Neuronal stem cell (in vitro differentiated cells): ENCODE results near the gene FIGLA.
"Not testable (repeated sequence)": the region's sequence is repeated elsewhere in the genome, so short reads cannot be mapped to it uniquely, and the experiment has no call there.

Source experiments
- DNase-seq: peaks from one replicate; pipeline ENCODE4 v3.0.0-alpha.2; 2013; ENCODE audit warnings: low spot score
- H2AFZ ChIP-seq: one replicate; pipeline ENCODE4 v1.6.1; 2013; ENCODE audit warnings: mild to moderate bottlenecking, low read length, inconsistent platforms
- H2AK5ac ChIP-seq: 2 replicates; pipeline ENCODE4 v1.6.1; 2013; ENCODE audit warnings: low read depth, mild to moderate bottlenecking, inconsistent platforms, low read length, moderate library complexity, mixed read lengths
- H2BK120ac ChIP-seq: 2 replicates; pipeline ENCODE4 v1.6.1; 2013; ENCODE audit warnings: low read depth, mild to moderate bottlenecking, inconsistent platforms, low read length, moderate library complexity, mixed read lengths
- H2BK12ac ChIP-seq: one replicate; pipeline ENCODE4 v1.6.1; 2013; ENCODE audit warnings: low read length, inconsistent platforms
- H2BK15ac ChIP-seq: 2 replicates; pipeline ENCODE4 v1.6.1; 2013; ENCODE audit warnings: mild to moderate bottlenecking, low read length, inconsistent platforms, mixed read lengths
- H2BK5ac ChIP-seq: one replicate; pipeline ENCODE4 v1.6.1; 2013; ENCODE audit warnings: inconsistent platforms, mild to moderate bottlenecking, low read length, moderate library complexity
- H3K14ac ChIP-seq: one replicate; pipeline ENCODE4 v1.6.1; 2013; ENCODE audit warnings: low read length, inconsistent platforms
- H3K18ac ChIP-seq: 2 replicates; pipeline ENCODE4 v1.6.1; 2013; ENCODE audit warnings: low read length, inconsistent platforms
- H3K23ac ChIP-seq: 2 replicates; pipeline ENCODE4 v1.6.1; 2013; ENCODE audit warnings: low read depth, mild to moderate bottlenecking, mixed read lengths, low read length, inconsistent platforms; ENCODE audit not compliant: poor library complexity
- H3K27ac ChIP-seq: replicated peaks from 3 replicates; pipeline ENCODE4 v1.5.1; 2013; ENCODE audit warnings: low read length, inconsistent platforms
- H3K27me3 ChIP-seq, 3 experiments: 2 replicates each; pipeline ENCODE4 v1.6.1; 2013; ENCODE audit warnings: low read length in 3 of 3, mild to moderate bottlenecking in 2 of 3, inconsistent platforms in 1 of 3, low read depth in 1 of 3, mixed read lengths in 1 of 3, moderate library complexity in 1 of 3; ENCODE audit not compliant: control insufficient read depth in 3 of 3, insufficient read depth in 3 of 3
- H3K36me3 ChIP-seq, 2 donors: replicated peaks in 1 of 2; 2 replicates each; pipeline ENCODE4 v1.6.1; 2013; ENCODE audit warnings: low read length in 2 of 2; ENCODE audit not compliant: control insufficient read depth in 2 of 2, insufficient read depth in 2 of 2
- H3K4ac ChIP-seq: 2 replicates; pipeline ENCODE4 v1.6.1; 2013; ENCODE audit warnings: inconsistent platforms, mild to moderate bottlenecking, low read length, moderate library complexity
- H3K4me1 ChIP-seq, 2 donors: 1 replicate in 1 of 2; 2 replicates in 1 of 2; pipeline ENCODE4 v1.6.1; 2013; ENCODE audit warnings: low read length in 2 of 2, low read depth in 1 of 2; ENCODE audit not compliant: control insufficient read depth in 2 of 2, insufficient read depth in 1 of 2
- H3K4me2 ChIP-seq: one replicate; pipeline ENCODE4 v1.6.1; 2013; ENCODE audit warnings: mild to moderate bottlenecking, low read length, inconsistent platforms; ENCODE audit not compliant: insufficient read depth, poor library complexity, severe bottlenecking
- H3K4me3 ChIP-seq, 2 donors: 2 replicates each; pipeline ENCODE4 v1.5.1; 2013; ENCODE audit warnings: low read length in 2 of 2, mild to moderate bottlenecking in 2 of 2, inconsistent platforms in 1 of 2, moderate library complexity in 1 of 2
- H3K79me1 ChIP-seq: one replicate; pipeline ENCODE4 v1.6.1; 2013; ENCODE audit warnings: low read depth, mild to moderate bottlenecking, inconsistent platforms, low read length, moderate library complexity
- H3K9ac ChIP-seq: one replicate; pipeline ENCODE4 v1.6.1; 2013; ENCODE audit warnings: mild to moderate bottlenecking, low read depth, low read length, inconsistent platforms; ENCODE audit not compliant: poor library complexity
- H3K9me3 ChIP-seq, 2 donors: replicated peaks in 1 of 2; 2 replicates each; pipeline versions ENCODE3 to v1.6.1; 2013; ENCODE audit warnings: low read length in 2 of 2, mild to moderate bottlenecking in 2 of 2, inconsistent platforms in 1 of 2, low read depth in 1 of 2, mixed read lengths in 1 of 2, moderate library complexity in 1 of 2; ENCODE audit not compliant: control insufficient read depth in 2 of 2, insufficient read depth in 1 of 2
- H4K8ac ChIP-seq: one replicate; pipeline ENCODE4 v1.6.1; 2013; ENCODE audit warnings: low read depth, mild to moderate bottlenecking, inconsistent platforms, low read length, moderate library complexity
- H4K91ac ChIP-seq: one replicate; pipeline ENCODE4 v1.6.1; 2013; ENCODE audit warnings: low read length, low read depth, mild to moderate bottlenecking, inconsistent platforms; ENCODE audit not compliant: poor library complexity
- WGBS, 2 donors: extraction: QIAGEN DNeasy Blood & Tissue Kit; methylation state at CpG; one replicate each; pipeline ENCODE4 v1.1.7; 2013; ENCODE audit warnings: missing lambda C conversion rate in 2 of 2, mixed read lengths in 1 of 2; ENCODE audit not compliant: insufficient read length in 2 of 2, insufficient replicate concordance in 1 of 2; ENCODE audit errors: extremely low coverage in 2 of 2; 5-methylcytosine and 5-hydroxymethylcytosine counted together

Gene FIGLA

DNA sequence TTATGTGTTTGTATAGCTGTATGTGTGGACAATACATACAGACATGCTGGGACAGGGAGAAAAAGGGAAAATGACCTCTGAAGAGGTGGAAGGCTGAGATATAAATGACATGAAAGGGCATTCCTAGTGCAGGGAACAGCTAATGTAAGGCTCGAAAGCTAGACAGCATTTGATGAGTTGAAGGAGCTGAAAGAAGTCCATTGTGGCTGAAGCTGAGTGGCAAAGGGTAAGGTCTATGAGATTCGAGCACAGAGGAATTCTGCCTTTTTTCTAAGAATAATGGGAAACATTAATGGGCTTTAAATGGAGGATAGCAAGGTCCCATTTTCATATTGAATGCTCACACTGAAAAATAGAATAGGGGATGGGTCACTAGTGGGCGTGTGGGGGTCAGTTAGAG, 46.0 kb downstream of the FIGLA start:
- H3K9ac ChIP-seq: no peak overlapping the region
- H4K91ac ChIP-seq: no peak overlapping the region
- H2AK5ac ChIP-seq: no peak overlapping the region
- H3K27me3 ChIP-seq: no peaks in the 10 kb centered on the region
- no peak for DNase-seq
- H2BK5ac ChIP-seq: no peak overlapping the region
- H3K79me1 ChIP-seq: peaks cover 3% of the 10 kb centered on the region
- H3K4me1 ChIP-seq: peaks cover 21 to 35% of the 10 kb centered on the region in 2 donors
- H3K14ac ChIP-seq: no peak overlapping the region
- H3K4me3 ChIP-seq: no peak overlapping the region
- no peak overlapping the region for H3K27ac ChIP-seq
- no peak overlapping the region for H3K4me2 ChIP-seq
- peaks cover 0 to 7% of the 10 kb centered on the region in 2 donors for H3K36me3 ChIP-seq
- no CpG with 5 or more reads among the region's 3 CpGs for WGBS, 2 donors
- no peak overlapping the region for H4K8ac ChIP-seq
- H3K23ac ChIP-seq: no peak overlapping the region
- peaks cover 3 to 10% of the 10 kb centered on the region in 2 donors for H3K9me3 ChIP-seq
- no peak overlapping the region for H2AFZ ChIP-seq
- no peak overlapping the region for H2BK12ac ChIP-seq
- no peak overlapping the region for H3K18ac ChIP-seq
- no peak overlapping the region for H2BK15ac ChIP-seq
- no peak overlapping the region for H3K4ac ChIP-seq
- no peak overlapping the region for H2BK120ac ChIP-seq

DNA sequence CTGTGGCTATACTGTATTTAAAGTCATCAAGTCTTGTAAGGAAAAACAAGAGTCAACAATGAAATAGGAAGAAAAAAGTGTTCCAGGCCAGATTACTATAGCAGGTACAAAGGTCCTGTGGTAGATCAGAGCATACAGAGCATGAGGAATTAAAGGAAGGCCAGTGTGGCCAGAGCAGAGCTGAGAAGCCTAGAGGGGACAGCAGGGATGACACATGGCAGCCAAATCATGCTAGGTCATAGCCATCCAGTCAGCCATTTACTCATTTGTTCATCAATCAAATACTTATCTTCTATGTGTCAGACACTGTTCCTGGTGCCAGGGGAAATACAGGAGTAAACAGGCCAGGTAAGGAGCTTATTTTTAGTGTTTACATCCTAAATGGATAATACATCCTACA, 46.8 kb downstream of the FIGLA start:
- no peak overlapping the region for H2BK120ac ChIP-seq
- H2AFZ ChIP-seq: no peak overlapping the region
- no peak overlapping the region for H4K91ac ChIP-seq
- no peak overlapping the region for H2BK5ac ChIP-seq
- H2BK15ac ChIP-seq: no peak overlapping the region
- no peak overlapping the region for H4K8ac ChIP-seq
- H3K27me3 ChIP-seq: no peaks in the 10 kb centered on the region
- peaks cover 21 to 35% of the 10 kb centered on the region in 2 donors for H3K4me1 ChIP-seq
- H3K4me2 ChIP-seq: no peak overlapping the region
- H3K79me1 ChIP-seq: peaks cover 3% of the 10 kb centered on the region
- H3K4ac ChIP-seq: no peak overlapping the region
- H3K9ac ChIP-seq: no peak overlapping the region
- H2AK5ac ChIP-seq: no peak overlapping the region
- H3K18ac ChIP-seq: no peak overlapping the region
- no peak overlapping the region for H3K23ac ChIP-seq
- H3K4me3 ChIP-seq: no peak overlapping the region
- H3K27ac ChIP-seq: no peak overlapping the region
- peaks cover 0 to 7% of the 10 kb centered on the region in 2 donors for H3K36me3 ChIP-seq
- DNase-seq: no peak
- no peak overlapping the region for H2BK12ac ChIP-seq
- H3K9me3 ChIP-seq: peaks cover 3 to 10% of the 10 kb centered on the region in 2 donors
- no peak overlapping the region for H3K14ac ChIP-seq

DNA sequence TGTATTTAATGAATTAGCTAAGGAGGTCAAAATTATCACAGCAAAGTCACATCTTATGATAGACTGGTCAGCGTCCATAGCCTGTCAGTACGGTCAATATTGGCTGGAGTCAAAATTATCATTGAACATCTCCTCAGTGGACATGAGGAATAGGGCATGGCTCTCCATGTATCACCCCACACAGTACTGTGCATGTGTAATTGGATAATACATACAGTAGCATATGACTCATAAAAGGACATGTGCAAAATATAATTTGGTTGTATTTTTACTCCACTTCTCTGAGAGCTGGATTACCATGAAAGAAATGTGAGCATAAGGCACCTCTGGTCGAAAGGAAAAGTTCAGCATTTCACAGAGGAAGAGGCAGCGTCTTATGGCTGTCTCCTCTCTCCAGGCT, 47.4 kb downstream of the FIGLA start:
- Histone ChIP-seq H3K9me3 (peaks cover 3 to 10% of the 10 kb centered on the region in 2 donors), H2BK120ac (no peak overlapping the region), H3K4me2 (no peak overlapping the region), H3K27ac (no peak overlapping the region), H2AK5ac (no peak overlapping the region), H4K91ac (no peak overlapping the region), H3K9ac (no peak overlapping the region), H3K4ac (no peak overlapping the region), H3K79me1 (peaks cover 3% of the 10 kb centered on the region), H4K8ac (no peak overlapping the region), H2AFZ (no peak overlapping the region), H3K27me3 (no peaks in the 10 kb centered on the region), H2BK5ac (no peak overlapping the region), H2BK15ac (no peak overlapping the region), H3K14ac (no peak overlapping the region), H3K23ac (no peak overlapping the region), H3K4me1 (peaks cover 22 to 35% of the 10 kb centered on the region in 2 donors), H3K4me3 (no peak overlapping the region), H3K18ac (no peak overlapping the region), H2BK12ac (no peak overlapping the region), H3K36me3 (peaks cover 0 to 7% of the 10 kb centered on the region in 2 donors)
- DNase-seq: no peak
- no CpG with 5 or more reads among the region's 4 CpGs for whole genome bisulfite sequencing, 2 donors

DNA sequence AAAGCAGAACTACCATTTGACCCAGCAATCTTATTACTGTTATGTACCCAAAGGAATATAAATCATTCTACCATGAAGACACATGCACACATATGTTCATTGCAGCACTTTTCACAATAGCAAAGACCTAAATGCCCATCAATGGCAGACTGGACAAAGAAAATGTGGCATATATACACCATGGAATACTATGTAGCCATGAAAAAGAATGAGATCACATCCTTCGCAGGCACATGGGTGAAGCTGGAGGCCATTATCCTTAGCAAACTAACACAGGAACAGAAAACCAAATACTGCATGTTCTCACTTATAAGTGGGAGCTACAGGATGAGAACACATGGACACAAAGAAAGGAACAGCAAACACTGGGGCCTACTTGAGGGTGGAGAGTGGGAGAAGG, 51.0 kb downstream of the FIGLA start:
- not testable (repeated sequence) for H3K79me1 ChIP-seq, H2BK120ac ChIP-seq, H2AK5ac ChIP-seq, H3K23ac ChIP-seq, H2BK5ac ChIP-seq, H3K4me2 ChIP-seq, H2BK15ac ChIP-seq, H3K36me3 ChIP-seq, H2AFZ ChIP-seq, H3K27ac ChIP-seq, H3K9ac ChIP-seq, H3K27me3 ChIP-seq, H3K14ac ChIP-seq, H2BK12ac ChIP-seq, H4K8ac ChIP-seq, H4K91ac ChIP-seq, H3K18ac ChIP-seq, H3K4ac ChIP-seq, H3K9me3 ChIP-seq, H3K4me3 ChIP-seq, DNase-seq
- WGBS, 2 donors: no CpG with 5 or more reads among the region's 1 CpG
- peaks cover 12 to 26% of the 10 kb centered on the region in 2 donors for H3K4me1 ChIP-seq
